ENCODE results near the gene TRMT10B. TPM values are rescaled to one million over a fixed set of nuclear protein-coding genes. Genes with fewer than 3 reads are reported as not detected.

TRMT10B gene
- total RNA-seq, 1 donor from 2014 or later, result 4.2 TPM

GRCh38 chr9:37732086-37732741 lies 21.4 kb upstream of the TRMT10B start:
- TF ChIP-seq CTCF (IDR thresholded peaks at IDR 0.05; ENCODE audit: insufficient read depth, low read length, poor library complexity, severe bottlenecking), result no peak
- no peak overlapping the region for H3K4me3 ChIP-seq (ENCODE audit: low read depth, low read length)
- peaks cover 5% of the 10 kb centered on the region for H3K27me3 ChIP-seq (ENCODE audit: control insufficient read depth, insufficient read depth, low read length)
- no peak for DNase-seq (ENCODE audit: low read depth)
- H3K36me3 ChIP-seq (ENCODE audit: control insufficient read depth, insufficient read depth, low read length), result no peaks in the 10 kb centered on the region

- peaks cover 5% of the 10 kb centered on the region for H3K27me3 ChIP-seq (ENCODE audit: control insufficient read depth, insufficient read depth, low read length)
Observed at GRCh38 chr9:37732952-37733351, 20.7 kb upstream of the TRMT10B start.

GRCh38 chr9:37739222-37739621 lies 14.4 kb upstream of the TRMT10B start:
- Histone ChIP-seq H3K4me3 (ENCODE audit: low read depth, low read length) (no peak overlapping the region), H3K27me3 (ENCODE audit: control insufficient read depth, insufficient read depth, low read length) (no peaks in the 10 kb centered on the region), H3K36me3 (ENCODE audit: control insufficient read depth, insufficient read depth, low read length) (no peaks in the 10 kb centered on the region)
- no peak for DNase-seq (ENCODE audit: low read depth)
- TF ChIP-seq CTCF (IDR thresholded peaks at IDR 0.05; ENCODE audit: insufficient read depth, low read length, poor library complexity, severe bottlenecking), result no peak

More at GRCh38 chr9:37732952-37733351, 20.7 kb upstream of the TRMT10B start:
- DNase-seq (ENCODE audit: low read depth), result no peak
- TF ChIP-seq CTCF (IDR thresholded peaks at IDR 0.05; ENCODE audit: insufficient read depth, low read length, poor library complexity, severe bottlenecking), result no peak
- Histone ChIP-seq H3K36me3 (ENCODE audit: control insufficient read depth, insufficient read depth, low read length) (no peaks in the 10 kb centered on the region), H3K4me3 (ENCODE audit: low read depth, low read length) (no peak overlapping the region)

- H3K36me3 ChIP-seq (ENCODE audit: control insufficient read depth, insufficient read depth, low read length), result no peaks in the 10 kb centered on the region
- H3K4me3 ChIP-seq (ENCODE audit: low read depth, low read length), result no peak overlapping the region
Observed at GRCh38 chr9:37740128-37740527, 13.5 kb upstream of the TRMT10B start.

GRCh38 chr9:37740631-37741328 lies 12.8 kb upstream of the TRMT10B start:
- TF ChIP-seq CTCF (IDR thresholded peaks at IDR 0.05; ENCODE audit: insufficient read depth, low read length, poor library complexity, severe bottlenecking), result no peak
- H3K4me3 ChIP-seq (ENCODE audit: low read depth, low read length), result no peak overlapping the region
- no peak for DNase-seq (ENCODE audit: low read depth)
- H3K36me3 ChIP-seq (ENCODE audit: control insufficient read depth, insufficient read depth, low read length), result no peaks in the 10 kb centered on the region
- no peaks in the 10 kb centered on the region for H3K27me3 ChIP-seq (ENCODE audit: control insufficient read depth, insufficient read depth, low read length)

More at GRCh38 chr9:37740128-37740527, 13.5 kb upstream of the TRMT10B start:
- DNase-seq (ENCODE audit: low read depth), result no peak
- H3K27me3 ChIP-seq (ENCODE audit: control insufficient read depth, insufficient read depth, low read length), result no peaks in the 10 kb centered on the region
- no peak for TF ChIP-seq CTCF (IDR thresholded peaks at IDR 0.05; ENCODE audit: insufficient read depth, low read length, poor library complexity, severe bottlenecking)
